ENCODE results near the gene GJC3. TPM values are rescaled to one million over a fixed set of nuclear protein-coding genes. Genes with fewer than 3 reads are reported as not detected.
A peak's percentile ranks its signal among the peaks of the same experiment; 100 is the strongest.

Gene GJC3
- total and polyA plus RNA-seq, 2 of the 13 experiments (the other 11 are each of a cell fraction or from before 2014, with no cell fraction given) = 0.75 to 1.4 TPM

GRCh38 chr7:99975782-99976521, 46.5 kb upstream of the GJC3 start, which contains the start of gene AZGP1 (continued):
- TF ChIP-seq KDM2A (CRISPR knock-in tag; IDR thresholded peaks at IDR 0.05; ENCODE audit: borderline replicate concordance, low read depth) (no peak), ETS1 (CRISPR knock-in tag; IDR thresholded peaks at IDR 0.05) (no peak), ISL2 (CRISPR knock-in tag; IDR thresholded peaks at IDR 0.05) (peak; percentile 33; the same call in 1 of the 2 replicates), ZSCAN12 (CRISPR knock-in tag; IDR thresholded peaks at IDR 0.05) (no peak), KLF12 (CRISPR knock-in tag; IDR thresholded peaks at IDR 0.05; ENCODE audit: borderline replicate concordance) (no peak), SMYD3 (CRISPR knock-in tag; IDR thresholded peaks at IDR 0.05) (peak; percentile 64; the same call in 1 of the 2 replicates), PLRG1 (conservative IDR thresholded peaks at IDR 0.05) (no peak), ZSCAN30 (CRISPR knock-in tag; IDR thresholded peaks at IDR 0.05) (no peak), JUNB (CRISPR knock-in tag; IDR thresholded peaks at IDR 0.05; ENCODE audit: borderline replicate concordance) (no peak), ZNF607 (CRISPR knock-in tag; IDR thresholded peaks at IDR 0.05; ENCODE audit: borderline replicate concordance) (no peak), ZC3H13 (CRISPR knock-in tag; IDR thresholded peaks at IDR 0.05) (no peak), PREB (CRISPR knock-in tag; IDR thresholded peaks at IDR 0.05) (no peak), ZNF580 (CRISPR knock-in tag; IDR thresholded peaks at IDR 0.05; ENCODE audit: borderline replicate concordance, low read depth) (no peak; the same call in 1 of the 2 replicates), ZNF770 (CRISPR knock-in tag; IDR thresholded peaks at IDR 0.05) (no peak), TAF15 (IDR thresholded peaks at IDR 0.05; ENCODE audit: low read depth, low read length, poor library complexity, severe bottlenecking) (no peak), POLR2G (IDR thresholded peaks at IDR 0.05; ENCODE audit: low read depth, low read length) (peak; percentile 82), ZNF530 (CRISPR knock-in tag; IDR thresholded peaks at IDR 0.05; ENCODE audit: low read depth) (no peak), ZNF740 (CRISPR knock-in tag; IDR thresholded peaks at IDR 0.05) (no peak), HMG20A (CRISPR knock-in tag; IDR thresholded peaks at IDR 0.05; ENCODE audit: borderline replicate concordance) (no peak)
- TF ChIP-seq, protein P1, sequence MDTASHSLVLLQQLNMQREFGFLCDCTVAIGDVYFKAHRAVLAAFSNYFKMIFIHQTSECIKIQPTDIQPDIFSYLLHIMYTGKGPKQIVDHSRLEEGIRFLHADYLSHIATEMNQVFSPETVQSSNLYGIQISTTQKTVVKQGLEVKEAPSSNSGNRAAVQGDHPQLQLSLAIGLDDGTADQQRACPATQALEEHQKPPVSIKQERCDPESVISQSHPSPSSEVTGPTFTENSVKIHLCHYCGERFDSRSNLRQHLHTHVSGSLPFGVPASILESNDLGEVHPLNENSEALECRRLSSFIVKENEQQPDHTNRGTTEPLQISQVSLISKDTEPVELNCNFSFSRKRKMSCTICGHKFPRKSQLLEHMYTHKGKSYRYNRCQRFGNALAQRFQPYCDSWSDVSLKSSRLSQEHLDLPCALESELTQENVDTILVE (CRISPR knock-in tag; IDR thresholded peaks at IDR 0.05) = no peak
- TF ChIP-seq, protein P2, sequence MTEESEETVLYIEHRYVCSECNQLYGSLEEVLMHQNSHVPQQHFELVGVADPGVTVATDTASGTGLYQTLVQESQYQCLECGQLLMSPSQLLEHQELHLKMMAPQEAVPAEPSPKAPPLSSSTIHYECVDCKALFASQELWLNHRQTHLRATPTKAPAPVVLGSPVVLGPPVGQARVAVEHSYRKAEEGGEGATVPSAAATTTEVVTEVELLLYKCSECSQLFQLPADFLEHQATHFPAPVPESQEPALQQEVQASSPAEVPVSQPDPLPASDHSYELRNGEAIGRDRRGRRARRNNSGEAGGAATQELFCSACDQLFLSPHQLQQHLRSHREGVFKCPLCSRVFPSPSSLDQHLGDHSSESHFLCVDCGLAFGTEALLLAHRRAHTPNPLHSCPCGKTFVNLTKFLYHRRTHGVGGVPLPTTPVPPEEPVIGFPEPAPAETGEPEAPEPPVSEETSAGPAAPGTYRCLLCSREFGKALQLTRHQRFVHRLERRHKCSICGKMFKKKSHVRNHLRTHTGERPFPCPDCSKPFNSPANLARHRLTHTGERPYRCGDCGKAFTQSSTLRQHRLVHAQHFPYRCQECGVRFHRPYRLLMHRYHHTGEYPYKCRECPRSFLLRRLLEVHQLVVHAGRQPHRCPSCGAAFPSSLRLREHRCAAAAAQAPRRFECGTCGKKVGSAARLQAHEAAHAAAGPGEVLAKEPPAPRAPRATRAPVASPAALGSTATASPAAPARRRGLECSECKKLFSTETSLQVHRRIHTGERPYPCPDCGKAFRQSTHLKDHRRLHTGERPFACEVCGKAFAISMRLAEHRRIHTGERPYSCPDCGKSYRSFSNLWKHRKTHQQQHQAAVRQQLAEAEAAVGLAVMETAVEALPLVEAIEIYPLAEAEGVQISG (CRISPR knock-in tag; IDR thresholded peaks at IDR 0.05) = peak; percentile 50

All from HepG2 (cell line).